Measurements from ENCODE around the gene BAX.

BAX gene

DNA sequence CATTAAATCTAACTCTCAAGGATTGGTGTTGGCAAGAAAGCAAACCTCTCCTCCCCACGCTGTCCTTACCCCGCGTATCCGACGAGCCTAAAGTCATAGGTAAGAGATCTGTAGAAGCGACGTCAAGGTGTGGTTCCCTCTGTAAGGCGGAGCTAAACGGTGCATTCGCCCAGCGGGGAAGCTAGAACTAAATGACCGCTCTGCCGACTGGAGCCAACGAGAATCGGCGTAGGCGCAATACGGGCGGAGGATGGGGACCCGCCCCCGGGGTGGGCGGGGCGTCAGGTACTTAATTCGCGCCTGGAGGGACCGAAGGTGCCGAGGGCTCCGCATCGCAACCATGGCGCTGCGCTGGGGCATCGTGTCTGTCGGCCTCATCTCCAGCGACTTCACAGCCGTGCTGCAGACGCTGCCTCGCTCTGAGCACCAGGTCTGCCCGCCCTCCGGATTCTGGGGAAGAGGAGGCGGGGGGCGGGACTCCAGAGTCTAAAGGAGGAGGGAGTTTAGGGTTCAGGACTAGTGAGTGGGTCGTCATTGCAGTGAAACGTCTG is 21.2 kb upstream of the BAX start, which contains the start of gene DHDH:
TSS of gene DHDH (plus strand) at position 318 of the 551 bp plus-strand sequence. CDS start at position 341, 23 bp downstream.
- peak; percentile 70 to 78 for DNase-seq

DNA sequence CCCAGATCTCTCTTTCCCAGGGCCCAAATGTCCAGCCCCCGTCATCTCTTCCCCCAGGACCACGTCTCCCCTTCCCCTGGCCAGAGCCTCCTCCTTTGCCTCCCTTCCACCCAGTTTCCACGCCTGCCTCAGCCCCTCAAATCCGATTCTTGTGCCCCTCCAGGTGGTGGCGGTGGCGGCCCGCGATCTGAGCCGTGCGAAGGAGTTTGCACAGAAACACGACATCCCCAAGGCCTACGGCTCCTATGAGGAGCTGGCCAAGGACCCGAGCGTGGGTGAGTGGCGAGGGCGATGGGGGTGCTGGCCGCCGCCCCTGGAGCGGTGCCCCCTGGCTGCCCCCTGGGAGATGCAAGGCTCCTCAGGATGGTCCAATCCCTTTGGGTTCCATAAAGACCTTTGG is 19.8 kb upstream of the BAX start:
- DNase-seq, result no peak

DNA sequence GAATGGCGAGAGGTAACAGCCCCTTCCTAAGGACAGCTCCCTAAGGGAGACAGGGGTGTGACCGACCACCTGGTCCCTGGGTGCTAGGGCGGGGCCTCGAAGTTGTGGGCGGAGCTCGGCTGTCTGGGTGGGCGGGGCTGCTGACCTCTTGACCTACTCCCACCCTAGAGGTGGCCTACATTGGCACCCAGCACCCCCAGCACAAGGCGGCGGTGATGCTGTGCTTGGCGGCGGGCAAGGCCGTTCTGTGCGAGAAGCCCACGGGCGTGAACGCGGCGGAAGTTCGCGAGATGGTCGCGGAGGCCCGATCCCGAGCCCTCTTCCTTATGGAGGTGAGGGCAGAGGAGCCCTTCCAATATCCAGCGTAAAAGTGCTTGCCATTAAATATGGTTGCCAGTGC is 18.8 kb upstream of the BAX start:
- DNase-seq, result no peak

DNA sequence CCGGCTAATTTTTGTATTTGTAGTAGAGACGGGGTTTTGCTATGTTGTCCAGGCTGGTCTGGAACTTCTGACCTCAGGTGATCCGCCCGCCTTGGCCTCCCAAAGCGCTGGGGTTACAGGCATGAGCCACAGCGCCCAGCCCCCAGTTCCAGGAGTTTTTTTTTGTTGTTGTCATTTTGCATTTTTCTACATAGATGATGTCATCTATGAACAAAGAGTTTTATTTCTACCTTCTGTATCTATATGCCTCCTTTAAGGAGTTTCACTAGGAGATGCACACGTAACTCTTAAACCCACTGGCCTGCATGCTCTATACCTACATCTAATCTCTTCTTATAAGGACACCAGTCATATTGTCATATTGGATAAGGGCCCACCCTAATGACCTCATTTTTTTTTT is 16.4 kb upstream of the BAX start:
- no peak for DNase-seq

DNA sequence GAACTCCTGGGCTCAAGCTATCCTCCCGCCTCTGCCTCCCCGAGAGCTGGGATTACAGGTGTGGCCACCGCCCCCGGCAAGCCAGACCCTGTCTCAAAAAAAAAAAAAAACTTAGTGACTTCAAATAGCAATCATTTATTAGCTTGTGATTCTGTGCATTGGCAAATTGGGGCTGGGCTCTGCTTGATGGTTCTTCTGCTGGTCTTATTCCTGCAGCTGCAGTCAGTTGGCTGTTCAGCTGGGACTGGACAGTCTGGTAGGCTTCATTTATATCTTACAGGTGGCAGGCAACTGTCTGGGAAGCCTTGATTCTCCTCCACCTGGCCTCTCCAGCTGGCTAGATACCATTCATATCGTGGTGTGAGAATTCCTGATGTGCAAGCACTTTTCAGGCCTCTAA is 13.8 kb upstream of the BAX start:
- no peak for DNase-seq

DNA sequence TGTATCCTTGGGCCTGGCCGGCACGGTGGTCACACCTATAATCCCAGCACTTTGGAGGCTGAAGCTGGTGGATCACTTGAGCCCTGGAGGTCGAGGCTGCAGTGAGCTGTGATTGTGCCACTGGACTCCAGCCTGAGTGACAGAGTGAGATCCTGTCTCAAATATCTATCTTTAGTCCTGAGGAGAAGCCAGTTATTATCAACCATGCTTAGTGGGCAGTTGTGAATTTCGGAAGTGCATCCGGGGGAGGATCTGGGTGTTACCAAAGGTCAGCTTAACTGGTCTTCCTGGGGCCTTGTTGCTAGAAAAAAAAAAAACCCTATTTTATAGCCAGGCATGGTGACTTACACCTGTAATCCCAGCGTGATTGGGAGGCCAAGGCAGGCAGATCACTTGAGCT is 11.6 kb upstream of the BAX start:
- no peak for DNase-seq

DNA sequence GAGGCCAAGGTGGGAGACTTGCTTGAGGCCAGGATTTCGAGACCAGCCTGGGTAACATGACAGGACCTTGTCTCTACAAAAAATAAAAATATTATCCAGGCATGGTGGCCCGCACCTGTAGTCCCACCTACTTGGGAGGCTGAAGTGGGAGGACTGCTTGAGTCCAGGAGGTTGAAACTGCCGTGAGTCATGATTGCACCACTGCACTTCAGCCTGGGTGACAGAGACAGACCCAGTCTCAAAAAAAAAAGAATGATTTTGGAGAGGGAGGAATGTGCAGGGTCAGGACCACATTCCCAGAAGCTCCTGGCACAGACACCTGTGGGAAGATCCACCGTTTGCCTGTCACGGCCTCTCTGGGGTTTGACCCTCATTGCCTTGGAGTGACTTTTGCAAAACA is 9.3 kb upstream of the BAX start:
- no peak for DNase-seq

DNA sequence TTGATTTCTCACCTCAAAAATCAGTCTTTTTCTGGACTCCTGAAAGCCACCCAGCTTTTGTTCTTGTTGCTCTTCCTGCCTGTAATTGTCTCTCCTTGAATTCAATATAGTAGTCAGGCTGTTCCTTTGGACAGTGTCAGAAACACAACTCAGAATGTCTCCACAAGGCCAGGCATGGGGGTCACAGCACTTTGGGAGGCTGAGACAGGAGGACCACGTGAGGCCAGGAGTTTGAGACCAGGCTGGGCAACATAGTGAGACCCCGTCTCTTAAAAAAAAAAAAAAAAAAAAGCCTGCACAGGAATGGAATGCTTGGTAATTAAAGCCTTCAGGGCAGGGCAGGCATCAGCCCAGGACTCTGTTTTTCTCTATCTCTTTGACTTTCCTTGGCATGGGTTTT is 8.9 kb upstream of the BAX start:
- DNase-seq, result no peak

DNA sequence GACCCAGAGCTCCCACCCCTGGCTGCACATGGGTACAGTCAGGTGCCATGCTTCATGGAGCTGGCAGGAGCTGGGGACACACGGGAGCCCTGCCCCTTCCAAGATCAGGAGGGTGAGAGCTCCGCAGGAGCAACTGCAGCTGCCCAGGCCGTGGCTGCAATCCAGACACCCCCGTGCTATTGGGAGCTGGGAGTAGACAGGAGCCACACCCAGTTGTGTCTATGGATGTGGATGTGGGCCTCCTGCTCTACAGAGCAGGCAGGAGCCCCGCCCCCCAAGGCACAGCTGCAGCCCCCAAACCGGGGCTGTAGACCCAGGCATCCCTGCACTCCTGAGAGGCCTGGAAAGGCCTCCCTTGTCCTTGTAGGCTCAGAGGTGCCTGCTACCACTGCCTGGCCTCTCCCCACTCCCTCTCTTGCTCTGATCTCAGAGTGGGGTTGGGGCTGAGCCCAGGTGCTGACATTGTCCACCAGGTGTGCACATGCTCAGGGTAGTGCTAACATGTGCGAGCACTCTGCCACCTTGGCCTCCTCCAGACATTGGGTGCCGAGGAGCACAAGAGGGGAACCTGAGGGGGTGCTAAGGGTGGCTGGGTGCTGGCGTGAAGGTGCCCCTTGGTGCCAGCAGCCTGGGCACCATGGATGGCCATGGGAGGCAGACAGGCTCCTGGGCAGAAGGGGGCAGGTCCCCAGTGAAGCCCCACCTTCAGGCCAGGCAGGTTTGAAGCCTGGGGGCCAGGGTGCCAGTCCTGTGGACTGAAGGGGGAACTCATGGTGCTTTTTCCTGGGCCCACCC is 8.0 kb upstream of the BAX start:
- DNase-seq, result no peak

DNA sequence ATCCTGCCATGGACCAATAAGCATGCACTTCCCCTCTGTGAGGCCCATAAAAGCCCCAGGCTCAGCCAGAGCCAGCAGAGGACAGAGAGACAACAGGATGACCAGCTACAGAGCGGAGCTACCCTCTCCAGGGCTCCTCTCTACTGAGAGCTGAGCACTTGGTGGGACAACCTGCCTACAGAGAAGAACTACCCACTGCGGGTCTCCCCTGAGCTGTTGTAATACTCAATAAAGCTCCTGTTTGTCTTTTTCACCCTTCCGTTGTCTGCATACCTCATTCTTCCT is 7.5 kb upstream of the BAX start:
- DNase-seq, result no peak

DNA sequence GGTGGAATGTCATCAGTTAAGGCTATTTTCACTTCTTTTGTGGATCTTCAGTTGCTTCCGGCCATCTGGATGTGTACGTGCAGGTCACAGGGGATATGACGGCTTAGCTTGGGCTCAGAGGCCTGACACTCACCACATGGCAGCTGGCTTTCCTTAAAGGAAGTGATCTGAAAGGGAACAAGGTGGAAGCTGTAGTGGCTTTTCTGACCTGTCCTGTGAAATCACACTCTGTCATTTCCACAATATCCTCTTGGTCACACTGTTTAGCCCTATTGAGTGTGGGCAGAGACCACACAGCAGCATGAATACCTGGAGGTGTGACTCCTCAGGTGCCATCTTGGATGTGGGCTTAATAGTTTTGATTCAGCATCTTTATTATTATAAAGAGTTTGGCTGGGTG is 4.5 kb upstream of the BAX start:
- no peak for DNase-seq

DNA sequence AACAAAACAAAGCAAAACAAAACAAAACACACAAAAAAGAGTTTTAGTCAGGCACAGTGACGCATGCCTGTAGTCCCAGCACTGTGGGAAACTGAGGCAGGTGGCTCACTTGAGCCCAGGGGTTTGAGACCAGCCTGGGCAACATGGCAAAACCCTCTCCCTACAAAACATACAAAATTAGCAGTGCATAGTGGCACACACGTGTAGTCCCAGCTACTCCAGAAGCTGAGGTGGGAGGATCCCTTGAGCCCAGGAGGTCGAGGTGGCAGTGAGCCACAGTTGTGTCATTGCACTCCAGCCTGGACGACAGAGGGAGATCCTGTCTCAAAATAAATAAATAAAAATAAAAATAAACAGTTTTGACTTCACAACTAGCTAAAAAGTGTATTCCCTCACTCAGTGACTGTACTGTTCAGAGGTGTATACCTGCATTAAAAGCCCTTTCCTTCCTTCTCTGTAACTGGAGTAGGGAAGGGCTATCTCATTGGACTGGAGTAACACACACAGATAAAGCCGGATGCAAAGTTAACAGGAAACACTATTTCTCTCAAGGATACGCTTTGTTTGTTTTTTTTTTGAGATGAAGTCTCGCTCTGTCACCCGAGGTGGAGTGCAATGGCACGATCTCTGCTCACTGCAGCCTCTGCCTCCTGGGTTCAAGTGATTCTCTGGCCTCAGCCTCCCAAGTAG is 3.7 kb upstream of the BAX start:
- no peak for DNase-seq

DNA sequence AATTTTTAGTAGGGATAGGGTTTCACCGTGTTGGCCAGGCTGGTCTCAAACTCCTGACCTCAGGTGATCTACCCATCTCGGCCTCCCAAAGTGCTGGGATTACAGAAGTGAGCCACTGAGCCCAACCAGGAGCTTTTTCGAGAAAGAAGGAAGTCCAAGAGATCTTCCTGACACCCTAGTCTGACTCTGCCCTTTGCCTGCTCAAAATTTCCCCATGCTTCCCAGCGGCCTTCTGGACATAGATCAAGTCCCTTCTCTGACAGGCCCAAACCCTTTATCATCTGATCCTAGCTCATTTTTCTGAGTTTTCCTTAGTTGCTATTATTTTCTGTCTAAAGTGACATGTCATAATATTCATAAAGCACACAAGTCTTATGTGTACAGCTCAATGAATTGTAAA is 1.5 kb upstream of the BAX start:
- DNase-seq, result no peak

DNA sequence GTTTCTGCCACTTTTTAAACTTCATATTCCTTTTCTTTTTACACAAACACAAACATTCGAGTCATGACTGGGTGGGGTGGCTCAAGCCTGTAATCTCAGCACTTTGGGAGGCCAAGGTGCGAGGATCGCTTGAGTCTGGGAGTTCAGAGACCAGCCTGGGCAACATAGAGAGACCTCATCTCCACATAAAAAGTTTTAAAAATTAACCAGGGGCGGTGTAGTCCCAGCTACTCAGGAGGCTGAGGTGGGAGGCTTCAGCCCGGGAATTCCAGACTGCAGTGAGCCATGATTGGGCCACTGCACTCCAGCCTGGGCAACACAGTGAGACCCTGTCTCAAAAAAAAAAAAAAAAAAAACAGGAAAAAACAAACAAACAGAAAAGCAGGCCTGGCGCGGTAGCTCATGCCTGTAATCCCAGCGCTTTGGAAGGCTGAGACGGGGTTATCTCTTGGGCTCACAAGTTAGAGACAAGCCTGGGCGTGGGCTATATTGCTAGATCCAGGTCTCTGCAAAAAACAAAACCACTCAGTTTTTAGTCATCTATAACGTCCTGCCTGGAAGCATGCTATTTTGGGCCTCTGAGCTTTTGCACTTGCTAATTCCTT is 583 bp upstream of the BAX start:
- no peak for DNase-seq

DNA sequence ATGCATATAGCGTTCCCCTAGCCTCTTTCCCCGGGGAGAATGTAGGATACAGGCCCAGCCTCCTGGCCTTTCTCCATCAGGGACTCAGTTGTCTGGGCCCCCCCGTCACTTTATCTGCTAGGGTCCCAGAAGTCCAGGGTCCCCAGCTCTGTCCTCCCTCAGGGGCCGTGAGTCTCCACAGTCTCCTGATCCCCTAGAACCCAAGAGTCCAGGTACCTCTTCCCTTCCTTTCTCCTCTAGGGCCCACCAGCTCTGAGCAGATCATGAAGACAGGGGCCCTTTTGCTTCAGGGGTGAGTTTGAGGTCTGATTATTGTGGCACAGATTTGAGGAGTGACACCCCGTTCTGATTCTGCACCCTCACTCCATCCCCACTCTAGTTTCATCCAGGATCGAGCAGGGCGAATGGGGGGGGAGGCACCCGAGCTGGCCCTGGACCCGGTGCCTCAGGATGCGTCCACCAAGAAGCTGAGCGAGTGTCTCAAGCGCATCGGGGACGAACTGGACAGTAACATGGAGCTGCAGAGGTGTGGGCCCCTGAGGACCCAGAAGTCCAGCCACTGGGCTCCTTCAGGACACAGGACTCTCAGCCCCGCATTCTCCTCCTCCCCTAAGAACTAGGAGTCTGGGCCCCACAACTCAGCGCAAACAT is 758 bp downstream of the BAX start:
- no peak for DNase-seq

DNA sequence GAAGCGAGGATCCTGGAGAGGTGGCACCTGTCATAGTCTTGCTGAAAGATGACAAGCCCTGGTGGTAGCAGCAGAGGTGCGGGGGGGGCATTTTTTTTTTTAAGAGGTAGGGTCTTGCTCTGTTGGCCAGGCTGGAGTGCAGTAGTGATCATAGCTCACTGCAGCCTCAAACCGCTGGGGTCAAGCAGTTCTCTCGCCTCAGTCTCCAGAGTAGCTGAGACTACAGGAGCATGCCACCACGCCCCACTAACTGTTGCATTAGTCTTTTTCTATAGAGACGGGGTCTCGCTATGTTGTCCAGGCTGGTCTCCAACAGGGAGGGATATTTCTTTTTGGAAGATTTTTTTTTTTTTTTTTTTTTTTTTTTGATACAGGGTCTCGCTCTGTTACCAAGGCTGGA is 3.3 kb downstream of the BAX start:
- no peak for DNase-seq

DNA sequence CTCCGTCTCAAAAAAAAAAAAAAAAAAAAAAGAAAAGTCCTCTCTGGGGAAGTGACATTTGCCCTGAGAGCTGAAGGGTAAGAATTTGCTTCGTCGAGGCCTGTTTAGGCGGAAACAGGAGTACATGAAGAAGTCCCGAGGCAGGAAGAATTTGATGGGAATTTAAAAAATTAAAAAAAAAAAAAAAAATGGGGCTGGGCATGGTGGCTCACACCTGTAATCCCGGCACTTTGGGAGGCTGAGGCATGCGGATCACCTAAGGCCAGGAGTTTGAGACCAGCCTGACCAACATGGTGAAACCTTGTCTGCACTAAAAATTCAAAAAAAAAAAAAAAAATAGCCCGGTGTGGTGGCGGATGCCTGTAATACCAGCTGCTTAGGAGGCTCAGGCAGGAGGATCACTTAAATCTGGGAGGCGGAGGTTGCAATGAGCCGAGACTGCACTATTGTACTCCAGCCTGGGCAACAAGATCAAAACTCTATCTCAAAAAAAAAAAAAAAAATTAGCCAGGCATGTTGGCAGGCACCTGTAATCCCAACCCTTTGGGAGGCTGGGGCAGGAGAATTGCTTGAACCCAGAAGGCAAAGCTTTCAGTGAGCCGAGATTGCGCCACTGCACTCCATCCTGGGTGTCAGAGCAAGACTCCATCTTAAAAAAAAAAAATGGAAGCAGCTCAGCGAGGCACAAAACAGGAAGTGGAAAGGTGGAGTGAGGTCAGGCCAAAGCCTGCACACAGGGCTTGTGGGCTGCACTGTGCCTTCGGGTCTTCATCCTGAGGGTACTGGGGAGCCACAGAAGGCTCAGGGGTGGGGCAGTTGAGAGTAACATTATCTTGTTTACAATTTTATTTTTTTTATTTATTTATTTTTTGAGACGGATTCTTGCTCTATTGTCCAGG is 4.9 kb downstream of the BAX start:
- DNase-seq, result no peak

DNA sequence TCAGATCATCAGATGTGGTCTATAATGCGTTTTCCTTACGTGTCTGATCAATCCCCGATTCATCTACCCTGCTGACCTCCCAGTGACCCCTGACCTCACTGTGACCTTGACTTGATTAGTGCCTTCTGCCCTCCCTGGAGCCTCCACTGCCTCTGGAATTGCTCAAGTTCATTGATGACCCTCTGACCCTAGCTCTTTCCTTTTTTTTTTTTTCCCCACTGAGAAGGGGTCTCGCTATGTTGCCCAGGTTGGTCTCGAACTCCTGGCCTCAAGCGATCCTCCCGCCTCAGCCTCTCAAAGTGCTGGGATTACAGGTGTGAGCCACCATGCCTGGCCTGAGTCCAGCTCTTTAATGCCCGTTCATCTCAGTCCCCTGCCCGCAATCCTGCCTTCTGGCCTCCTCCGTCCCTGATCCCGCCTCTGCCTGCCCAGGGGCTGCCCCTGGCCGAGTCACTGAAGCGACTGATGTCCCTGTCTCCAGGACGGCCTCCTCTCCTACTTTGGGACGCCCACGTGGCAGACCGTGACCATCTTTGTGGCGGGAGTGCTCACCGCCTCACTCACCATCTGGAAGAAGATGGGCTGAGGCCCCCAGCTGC is 6.5 kb downstream of the BAX start:
- no peak for DNase-seq

DNA sequence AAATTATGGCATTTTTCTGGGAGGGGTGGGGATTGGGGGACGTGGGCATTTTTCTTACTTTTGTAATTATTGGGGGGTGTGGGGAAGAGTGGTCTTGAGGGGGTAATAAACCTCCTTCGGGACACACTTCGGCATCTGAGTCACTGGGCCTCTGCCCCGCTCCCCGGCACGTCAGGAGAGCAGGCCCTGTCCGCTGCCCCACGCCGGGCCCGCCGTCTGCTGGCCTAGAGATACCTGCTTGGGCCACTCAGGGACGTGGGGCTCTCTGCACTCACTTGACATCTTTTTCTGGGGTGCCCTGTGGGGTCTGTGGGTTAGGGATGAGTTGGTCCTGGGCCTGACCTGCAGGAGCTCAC is 7.0 kb downstream of the BAX start:
- DNase-seq, result no peak

DNA sequence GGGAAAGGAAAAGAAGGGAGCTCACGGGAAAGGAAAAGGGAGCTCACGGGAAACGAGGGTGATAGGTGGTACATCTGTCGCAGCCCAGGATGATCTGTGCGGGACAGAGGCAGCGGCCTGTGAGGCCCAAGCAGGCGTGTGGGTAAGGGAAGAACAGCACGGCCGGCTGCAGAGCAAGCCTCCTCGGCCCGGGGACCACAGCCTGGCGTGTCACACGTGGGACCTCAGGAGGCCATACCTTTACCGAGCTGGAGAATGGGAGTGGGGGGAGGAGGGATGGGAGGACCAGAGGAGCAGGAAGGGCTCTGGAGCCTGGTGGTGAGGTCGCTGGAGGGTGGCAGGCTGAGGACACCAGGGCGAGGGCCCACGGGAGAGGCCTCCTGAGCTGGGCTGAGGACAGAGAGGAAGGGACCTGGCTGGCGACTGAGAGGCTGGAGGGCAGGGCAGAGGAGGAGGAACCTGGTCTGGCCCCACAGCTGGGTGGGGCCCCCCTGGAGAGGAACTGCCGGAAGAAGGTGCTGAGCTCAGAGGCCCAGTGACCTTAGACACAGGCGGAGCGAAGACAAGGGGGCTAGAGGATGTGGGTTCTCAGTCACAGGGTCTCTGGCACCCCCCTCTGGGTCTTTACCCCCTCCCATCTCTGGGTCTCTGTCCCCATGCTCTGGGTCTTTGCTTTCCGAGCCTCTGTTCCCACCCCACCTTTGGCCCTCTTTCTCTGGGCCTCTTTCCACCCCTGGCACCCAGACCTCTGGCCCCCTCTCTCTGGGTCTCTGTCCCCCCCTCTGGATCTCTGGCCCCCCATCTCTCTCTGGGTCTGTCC is 7.6 kb downstream of the BAX start:
- DNase-seq, result no peak

DNA sequence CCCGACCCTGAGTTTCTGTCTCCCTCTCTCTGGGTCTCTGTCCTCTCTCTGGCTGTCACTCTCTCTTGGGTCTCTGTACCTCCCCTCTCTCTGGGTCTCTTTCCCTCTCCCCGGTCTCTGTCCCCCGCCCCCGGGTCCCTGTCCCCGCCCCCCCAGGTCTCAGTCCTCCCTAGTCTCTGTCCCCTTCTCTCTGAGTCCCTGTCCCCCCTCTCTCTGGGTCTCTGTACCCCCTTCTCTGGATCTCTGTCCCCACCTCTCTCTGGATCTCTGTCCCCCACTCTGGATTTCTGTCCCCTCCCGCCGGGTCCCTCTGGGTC is 8.1 kb downstream of the BAX start:
- no peak for DNase-seq

Data from stimulated activated CD4-positive, alpha-beta T cell treated with anti-CD3 and anti-CD28 coated beads, Interleukin-4, amount 100 ng/mL, for 4 hours (primary cell).